RWPE2 (cell line): ENCODE data around the gene PSAP.
A peak's percentile ranks its signal among the peaks of the same experiment; 100 is the strongest.

Experiments used
- ATAC-seq: fragments of 200-7000 bp; cut with Tn5 transposase; 3 replicates; pipeline ENCODE4 v1.9.1; 2021; ENCODE audit warnings: low read depth
- DNase-seq: peaks from one replicate; pipeline ENCODE4 v3.0.0-alpha.2; 2020; ENCODE audit warnings: low spot score
- H3K27ac ChIP-seq: fragments of 450-650 bp; 2 replicates; pipeline ENCODE4 v1.5.1; 2017; ENCODE audit warnings: mild to moderate bottlenecking; ENCODE audit not compliant: poor library complexity, severe bottlenecking
- H3K27me3 ChIP-seq: fragments of 250-450 bp; sonication (Bioruptor Pico); 2 replicates; pipeline ENCODE4 v1.5.1; 2021; ENCODE audit warnings: mild to moderate bottlenecking, moderate library complexity; ENCODE audit not compliant: insufficient read depth, poor library complexity, severe bottlenecking
- H3K36me3 ChIP-seq: fragments of 250-450 bp; sonication (Bioruptor Pico); 2 replicates; pipeline ENCODE4 v1.5.1; 2020; ENCODE audit warnings: low read depth, mild to moderate bottlenecking, moderate library complexity
- H3K4me1 ChIP-seq: fragments of 250-450 bp; sonication (Bioruptor Pico); 2 replicates; pipeline ENCODE4 v1.5.1; 2021; ENCODE audit warnings: mild to moderate bottlenecking, moderate library complexity; ENCODE audit not compliant: insufficient read depth, poor library complexity, severe bottlenecking
- H3K4me3 ChIP-seq: fragments of 250-450 bp; sonication (Bioruptor Pico); 2 replicates; pipeline ENCODE4 v1.5.1; 2021; ENCODE audit warnings: mild to moderate bottlenecking, moderate library complexity; ENCODE audit not compliant: severe bottlenecking
- H3K9me3 ChIP-seq: fragments of 250-450 bp; sonication (Bioruptor Pico); 2 replicates; pipeline ENCODE4 v1.5.1; 2021; ENCODE audit warnings: mild to moderate bottlenecking, moderate library complexity; ENCODE audit not compliant: severe bottlenecking
- CTCF ChIP-seq: fragments of 450-650 bp; IDR thresholded peaks from one replicate; pipeline ENCODE4 v1.5.1; 2017; ENCODE audit warnings: mild to moderate bottlenecking, moderate library complexity; ENCODE audit not compliant: poor library complexity, severe bottlenecking

The PSAP gene

GRCh38 chr10:71868192-71868697 is 17.2 kb upstream of the PSAP start:
- Histone ChIP-seq H3K9me3 (peaks cover 3% of the 10 kb centered on the region), H3K4me1 (peaks cover 31% of the 10 kb centered on the region), H3K27ac (peak overlapping the region; percentile 51), H3K27me3 (no peaks in the 10 kb centered on the region), H3K4me3 (no peak overlapping the region), H3K36me3 (no peaks in the 10 kb centered on the region)
- peak; percentile 74 for DNase-seq
- no peak for TF ChIP-seq CTCF
- peak; percentile 70 for ATAC-seq

- no peak for ATAC-seq
- DNase-seq = peak; percentile 41
- H3K4me3 ChIP-seq = no peak overlapping the region
- peaks cover 33% of the 10 kb centered on the region for H3K4me1 ChIP-seq
- H3K36me3 ChIP-seq = no peaks in the 10 kb centered on the region
- TF ChIP-seq CTCF = no peak
- no peak overlapping the region for H3K27ac ChIP-seq
- H3K9me3 ChIP-seq = no peaks in the 10 kb centered on the region
- no peaks in the 10 kb centered on the region for H3K27me3 ChIP-seq
Measured at GRCh38 chr10:71865561-71866041, 14.6 kb upstream of the PSAP start.

GRCh38 chr10:71864911-71865361 is 13.9 kb upstream of the PSAP start:
- Histone ChIP-seq H3K27ac (no peak overlapping the region), H3K4me1 (peaks cover 38% of the 10 kb centered on the region)

GRCh38 chr10:71863203-71863602 is 12.2 kb upstream of the PSAP start:
- Histone ChIP-seq H3K36me3 (no peaks in the 10 kb centered on the region), H3K27ac (no peak overlapping the region), H3K4me1 (peaks cover 38% of the 10 kb centered on the region), H3K4me3 (no peak overlapping the region), H3K9me3 (no peaks in the 10 kb centered on the region), H3K27me3 (no peaks in the 10 kb centered on the region)
- DNase-seq (no peak), ATAC-seq (no peak)
- TF ChIP-seq CTCF = no peak

More at GRCh38 chr10:71864911-71865361, 13.9 kb upstream of the PSAP start:
- H3K9me3 ChIP-seq = no peaks in the 10 kb centered on the region
- no peak overlapping the region for H3K4me3 ChIP-seq
- no peak for TF ChIP-seq CTCF
- H3K27me3 ChIP-seq = no peaks in the 10 kb centered on the region
- DNase-seq = peak; percentile 42
- ATAC-seq = no peak
- H3K36me3 ChIP-seq = no peaks in the 10 kb centered on the region

- Histone ChIP-seq H3K4me1 (peaks cover 28% of the 10 kb centered on the region), H3K4me3 (no peak overlapping the region), H3K27ac (peak overlapping the region; percentile 92), H3K9me3 (no peaks in the 10 kb centered on the region), H3K36me3 (no peaks in the 10 kb centered on the region), H3K27me3 (no peaks in the 10 kb centered on the region)
- TF ChIP-seq CTCF = no peak
- DNase-seq (peak; percentile 96), ATAC-seq (peak; percentile 95)
Measured at GRCh38 chr10:71860243-71861029, 9.4 kb upstream of the PSAP start.
